ENCODE results near the gene MYOM3.

Gene MYOM3

DNA sequence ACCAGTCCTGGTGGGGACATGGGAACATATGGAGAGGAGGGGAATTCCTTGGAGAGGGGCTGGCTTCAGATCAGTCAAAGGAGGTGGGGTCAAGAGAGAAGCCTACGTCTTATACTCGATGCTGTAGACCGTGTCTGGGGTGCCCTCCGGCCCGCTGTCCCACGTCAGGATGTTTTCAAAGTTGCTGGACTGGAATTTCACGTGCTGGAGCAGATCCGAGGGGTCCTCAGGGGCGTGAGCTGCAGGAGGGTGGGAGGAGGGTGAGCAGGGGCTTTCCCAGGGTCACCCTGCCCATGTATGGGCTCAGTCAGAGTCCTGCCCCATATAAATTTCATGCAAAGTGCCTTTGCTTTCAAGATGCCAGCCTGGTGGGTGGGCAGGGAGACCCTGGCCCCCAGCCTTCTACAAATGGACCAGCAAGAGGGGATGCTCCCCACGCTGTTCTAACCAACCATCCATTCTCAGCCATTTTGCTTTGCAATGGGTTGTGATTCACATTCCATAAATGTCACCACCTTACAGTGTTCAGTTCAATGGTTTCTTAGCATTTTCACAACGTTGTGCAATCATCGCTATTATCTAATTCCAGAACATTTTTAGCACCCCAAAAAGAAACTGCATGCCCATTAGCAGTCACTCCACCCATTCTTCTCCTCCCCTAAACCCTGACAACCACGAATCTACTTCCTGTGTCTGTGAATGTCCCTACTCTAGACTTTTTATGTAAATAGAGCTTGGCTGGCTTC lies 26.7 kb upstream of the MYOM3 start:
- DNase-seq (ENCODE audit: low read depth), result no peak

- no peak for DNase-seq (ENCODE audit: low read depth)
Measured at GRCh38 chr1:24136956-24137539, 25.1 kb upstream of the MYOM3 start.

DNA sequence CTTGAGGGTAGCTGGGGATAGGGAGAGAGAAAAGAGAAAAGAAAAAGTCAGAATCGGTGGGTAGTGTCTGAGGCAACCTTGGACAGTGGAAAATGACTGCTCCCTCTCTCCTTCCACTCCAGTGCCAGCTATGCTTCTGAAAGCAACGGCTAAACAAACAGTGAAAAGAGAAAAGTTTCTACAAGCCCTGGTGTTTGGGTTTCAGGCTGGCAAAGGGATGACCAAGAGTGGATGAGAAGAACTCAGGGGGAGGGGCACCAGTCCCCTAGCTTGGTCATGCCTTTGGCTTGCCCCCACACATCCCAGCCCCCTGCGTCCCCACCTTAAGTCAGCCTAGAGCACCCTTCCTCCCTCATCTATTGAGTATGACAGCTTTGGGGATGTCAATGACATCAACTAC lies 22.4 kb upstream of the MYOM3 start:
- no peak for DNase-seq (ENCODE audit: low read depth)

GRCh38 chr1:24133819-24134218 lies 21.9 kb upstream of the MYOM3 start:
- no peak for DNase-seq (ENCODE audit: low read depth)

GRCh38 chr1:24130385-24130784 lies 18.4 kb upstream of the MYOM3 start:
- no peak for DNase-seq (ENCODE audit: low read depth)

- no peak for DNase-seq (ENCODE audit: low read depth)
Measured at GRCh38 chr1:24127801-24128363, 15.9 kb upstream of the MYOM3 start.

- DNase-seq (ENCODE audit: low read depth), result no peak
Measured at GRCh38 chr1:24127134-24127800, 15.3 kb upstream of the MYOM3 start.

DNA sequence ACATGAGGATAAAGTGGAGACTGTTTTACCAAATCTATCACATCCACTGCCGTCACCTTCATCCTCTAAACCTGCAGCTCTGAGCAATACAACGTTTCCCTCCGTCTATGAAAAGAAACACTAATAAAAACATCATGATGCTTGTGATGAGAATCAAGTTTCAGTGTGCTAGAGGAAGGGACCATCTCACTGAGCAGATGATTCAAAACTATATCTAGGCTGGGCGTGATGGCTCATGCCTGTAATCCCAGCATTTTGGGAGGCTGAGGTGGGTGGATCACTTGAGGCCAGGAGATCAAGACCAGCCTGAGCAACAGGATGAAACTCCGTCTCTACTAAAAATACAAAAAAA lies 14.7 kb upstream of the MYOM3 start:
- no peak for DNase-seq (ENCODE audit: low read depth)

DNA sequence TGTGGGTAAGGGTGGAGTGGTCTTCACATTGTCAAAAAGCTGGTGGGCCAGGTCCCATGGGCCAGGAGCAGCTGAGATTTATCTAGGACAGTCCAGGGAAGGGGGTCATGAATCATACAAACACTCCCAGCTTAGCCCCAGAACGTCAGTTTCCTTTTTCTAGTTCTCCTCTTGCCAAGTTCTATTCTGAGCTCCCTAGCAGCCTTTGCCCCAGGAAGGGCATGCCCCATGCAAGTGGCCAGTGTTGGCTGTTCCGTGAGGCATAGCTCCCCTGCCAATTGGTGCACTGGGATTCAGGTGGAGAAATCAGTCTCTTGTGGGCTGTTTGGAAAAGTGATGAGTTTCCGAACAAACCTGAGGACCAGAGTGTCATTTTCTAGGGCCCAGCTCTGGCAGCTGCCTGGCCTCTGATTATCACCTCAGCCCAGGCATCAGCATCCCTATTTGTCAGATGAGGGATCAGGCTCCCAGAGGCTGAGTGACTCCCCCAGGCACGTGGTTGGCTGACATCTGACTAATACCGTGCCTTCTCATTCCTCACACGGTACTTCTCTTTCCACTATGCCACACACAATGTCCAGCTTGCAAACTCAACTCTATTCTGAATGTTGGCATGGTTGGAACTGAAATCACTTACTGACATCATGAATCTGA lies 14.2 kb upstream of the MYOM3 start:
- no peak for DNase-seq (ENCODE audit: low read depth)

DNA sequence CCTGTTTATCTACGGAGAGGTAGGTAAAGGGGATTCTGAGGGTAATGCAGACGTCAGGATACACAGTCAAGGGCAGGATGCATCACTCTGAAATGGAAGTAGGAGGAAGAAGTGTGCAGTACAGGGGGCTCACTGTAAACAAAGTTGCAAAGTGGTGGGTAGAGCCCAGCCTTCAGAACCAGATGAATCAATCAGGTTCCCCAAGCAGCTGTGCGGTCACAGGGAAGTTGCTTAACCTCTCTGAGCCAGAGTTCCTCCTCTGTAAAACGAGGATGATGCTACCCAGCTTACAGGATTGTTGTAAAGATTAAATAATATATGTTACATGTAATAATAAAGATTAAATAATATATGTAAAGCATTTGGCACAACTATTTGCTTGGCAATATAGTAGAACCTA lies 13.5 kb upstream of the MYOM3 start:
- DNase-seq (ENCODE audit: low read depth), result no peak

DNA sequence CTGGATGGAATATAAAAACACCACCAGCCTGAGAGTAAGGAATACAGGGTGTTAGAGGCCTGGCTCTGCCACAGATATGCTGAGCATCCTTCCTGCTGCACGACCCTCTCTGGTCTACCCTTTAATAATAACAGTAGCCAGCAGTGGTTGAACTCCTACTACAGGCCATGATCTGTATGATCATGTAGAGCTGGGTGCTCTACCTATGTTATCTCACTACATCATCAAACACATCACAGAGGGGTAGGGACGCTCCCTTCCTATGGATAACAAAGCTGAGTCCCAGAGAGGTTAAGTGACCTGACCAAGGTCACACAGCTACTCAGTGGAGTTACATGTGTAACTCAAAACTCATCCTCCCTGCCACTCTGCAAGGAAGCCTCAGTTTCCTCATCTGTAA lies 13.0 kb upstream of the MYOM3 start:
- DNase-seq (ENCODE audit: low read depth), result no peak

- no peak for DNase-seq (ENCODE audit: low read depth)
Measured at GRCh38 chr1:24123611-24124010, 11.7 kb upstream of the MYOM3 start.

GRCh38 chr1:24122776-24123175 lies 10.8 kb upstream of the MYOM3 start:
- DNase-seq (ENCODE audit: low read depth), result no peak

DNA sequence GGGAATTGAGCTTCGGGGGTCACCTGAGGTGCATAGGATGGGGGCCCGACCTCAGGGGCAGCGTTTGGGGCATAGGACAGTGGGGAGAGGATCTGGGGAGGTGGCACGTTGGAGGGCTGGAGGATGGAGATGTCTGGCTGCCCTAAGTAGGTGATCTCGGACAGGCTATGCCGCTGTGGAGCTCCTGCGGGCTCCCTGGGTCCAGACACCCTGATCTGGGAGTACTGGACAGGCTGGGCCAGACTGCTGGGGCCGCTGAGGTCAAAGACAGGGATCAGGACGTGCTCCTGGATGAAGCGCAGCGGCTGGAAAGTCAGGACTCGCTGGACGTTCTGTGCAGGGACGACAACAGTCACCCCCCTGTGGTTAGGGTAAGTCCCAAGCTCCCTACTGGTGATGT lies 9.5 kb upstream of the MYOM3 start:
- no peak for DNase-seq (ENCODE audit: low read depth)

DNA sequence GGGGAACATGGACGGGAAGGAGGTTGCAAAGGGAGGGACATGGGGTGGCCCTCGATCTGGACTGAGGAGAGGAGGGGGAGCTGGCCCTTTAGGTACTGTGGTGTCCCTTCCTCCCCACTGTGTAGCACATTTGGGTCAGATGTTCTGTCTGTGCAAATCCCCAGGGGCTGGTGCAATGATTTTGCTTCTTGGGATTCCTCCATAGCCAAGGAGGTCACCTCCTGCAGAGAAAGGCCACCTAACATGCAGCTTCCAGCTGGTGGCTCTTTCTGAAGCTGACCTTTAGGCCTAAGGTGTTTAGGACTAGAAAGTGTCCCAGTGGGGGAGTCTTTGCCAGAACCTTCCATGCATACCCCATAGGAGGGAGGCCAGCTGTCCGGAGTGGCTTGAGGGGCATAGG lies 9.0 kb upstream of the MYOM3 start:
- DNase-seq (ENCODE audit: low read depth), result no peak

DNA sequence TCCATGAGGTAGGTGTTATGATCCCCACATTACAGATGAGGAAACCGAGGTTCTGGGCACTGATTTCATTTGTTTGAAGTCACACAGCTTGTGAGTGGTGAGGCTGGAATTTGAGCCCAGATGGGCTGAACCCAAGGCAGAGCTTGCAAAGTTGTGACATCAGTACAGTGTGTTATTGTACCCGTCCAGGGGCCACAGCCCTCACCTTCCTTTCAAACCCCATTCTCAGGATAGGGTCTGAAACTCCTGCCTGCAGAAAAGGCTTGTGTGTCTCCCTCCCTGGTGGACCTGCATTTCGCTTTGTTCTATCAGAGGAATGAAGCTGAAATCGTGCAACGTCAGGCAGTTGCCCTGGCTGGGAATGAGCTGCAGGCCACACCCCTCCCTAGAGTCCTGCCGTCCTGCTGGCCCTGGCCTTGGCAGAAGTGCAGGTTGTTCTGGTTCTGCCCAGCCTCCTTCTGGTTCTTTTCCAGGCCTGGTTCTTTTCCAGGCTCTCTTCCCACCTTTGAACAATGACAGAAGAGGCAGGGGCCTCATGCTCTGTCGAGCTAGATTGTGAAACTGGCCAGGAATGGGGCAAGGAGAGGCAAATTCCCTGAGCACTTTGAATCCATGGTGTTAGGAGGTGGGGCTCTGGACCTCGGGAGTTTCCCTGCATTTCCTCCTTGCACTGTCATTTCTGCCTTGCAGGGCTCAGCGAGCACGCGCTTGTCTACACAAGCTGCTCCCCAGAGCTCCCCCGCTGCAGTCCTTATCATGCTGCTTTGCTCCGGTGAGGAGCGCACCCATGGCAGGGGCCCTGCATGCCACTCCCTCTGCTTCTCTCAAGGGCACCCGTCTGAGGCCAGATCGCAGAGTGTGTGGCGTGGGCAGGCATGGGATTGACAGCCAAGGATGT lies 8.2 kb upstream of the MYOM3 start:
- DNase-seq (ENCODE audit: low read depth), result no peak

- DNase-seq (ENCODE audit: low read depth), result no peak
Measured at GRCh38 chr1:24119489-24119858, 7.5 kb upstream of the MYOM3 start.

GRCh38 chr1:24118410-24119242 lies 6.7 kb upstream of the MYOM3 start:
- no peak for DNase-seq (ENCODE audit: low read depth)

DNA sequence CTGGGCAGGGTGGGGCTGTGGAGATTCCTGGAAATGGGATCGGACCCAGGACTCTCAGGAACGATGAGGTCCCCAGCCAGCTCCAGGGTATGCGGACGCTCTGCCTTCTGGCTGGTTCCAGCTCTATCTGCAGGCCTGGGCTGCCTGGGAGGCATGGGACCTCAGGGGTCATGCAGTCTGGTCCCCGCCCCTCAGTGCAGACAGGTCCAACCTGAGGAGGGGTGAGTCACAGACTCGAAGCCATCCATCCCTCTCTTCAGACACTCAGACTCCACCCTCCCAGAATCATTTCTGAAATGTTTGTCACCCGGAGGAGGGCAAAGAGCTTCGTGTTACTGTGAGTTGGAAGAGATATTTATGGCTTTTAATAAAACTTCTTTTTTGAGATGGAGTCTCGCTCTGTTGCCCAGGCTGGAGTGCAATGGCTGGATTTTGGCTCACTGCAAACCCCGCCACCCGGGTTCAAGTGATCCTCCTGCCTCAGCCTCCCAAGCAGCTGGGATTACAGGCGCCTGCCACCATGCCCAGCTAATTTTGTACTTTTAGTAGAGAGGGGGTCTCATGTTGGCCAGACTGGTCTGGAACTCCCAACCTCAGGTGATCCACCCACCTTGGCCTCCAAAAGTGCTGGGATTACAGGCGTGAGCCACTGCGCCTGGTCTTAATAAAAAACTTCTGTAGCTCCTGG lies 5.9 kb upstream of the MYOM3 start:
- DNase-seq (ENCODE audit: low read depth), result peak; percentile 45

- no peak for DNase-seq (ENCODE audit: low read depth)
Measured at GRCh38 chr1:24117132-24117531, 5.2 kb upstream of the MYOM3 start.

Data from stromal cell of bone marrow (primary cell).